ENCODE data around the gene DENND1B.
"Not testable (repeated sequence)": the region's sequence is repeated elsewhere in the genome, so short reads cannot be mapped to it uniquely, and the experiment has no call there.

Gene DENND1B

GRCh38 chr1:197740992-197741391 is 34.3 kb downstream of the DENND1B start:
- DNase-seq, result no peak

GRCh38 chr1:197738927-197739326 is 36.4 kb downstream of the DENND1B start:
- DNase-seq, result no peak

GRCh38 chr1:197737916-197738315 is 37.4 kb downstream of the DENND1B start:
- DNase-seq, result no peak

DNA sequence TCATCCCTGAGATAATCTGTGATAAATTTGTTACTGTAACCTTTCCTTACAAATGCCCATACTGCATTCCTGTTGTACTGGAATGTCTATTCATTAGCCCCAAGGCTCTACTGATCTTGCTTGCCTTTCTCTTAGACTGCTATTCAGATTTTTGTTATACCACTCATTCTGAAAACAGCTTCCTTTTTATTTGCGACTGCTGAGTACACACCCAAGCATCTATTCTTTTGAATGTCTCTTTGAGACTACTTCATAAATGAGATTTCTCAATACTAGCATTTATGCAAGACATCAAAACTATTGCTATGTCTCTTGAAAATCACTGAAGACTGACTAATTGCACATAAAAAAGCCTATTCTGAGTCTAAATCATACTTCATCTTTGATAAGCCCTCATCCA is 38.6 kb downstream of the DENND1B start:
- DNase-seq, result no peak

GRCh38 chr1:197735461-197735860 is 39.8 kb downstream of the DENND1B start:
- no peak for DNase-seq

DNA sequence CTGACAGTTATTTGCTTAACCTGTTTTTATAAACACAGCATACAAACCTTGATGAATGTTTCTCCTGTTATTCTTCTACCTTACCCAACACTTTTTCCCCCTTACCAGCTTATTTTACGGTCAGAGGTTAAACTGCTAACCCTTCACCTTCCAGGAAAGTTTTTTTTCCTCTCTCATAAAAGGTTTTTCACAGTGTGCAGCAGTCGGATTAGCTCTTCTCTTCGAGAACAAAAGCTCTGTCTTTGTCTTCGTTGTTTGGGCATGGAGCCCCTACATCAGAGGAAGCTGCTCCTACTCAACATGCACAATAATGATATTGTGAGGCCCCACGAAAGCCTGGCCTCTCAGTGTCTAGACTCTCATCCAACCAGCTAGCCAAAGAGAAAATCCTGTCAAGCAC is 42.0 kb downstream of the DENND1B start:
- DNase-seq, result no peak

- no peak for DNase-seq
Observed at GRCh38 chr1:197732187-197732586, 43.1 kb downstream of the DENND1B start.

- DNase-seq, result no peak
Observed at GRCh38 chr1:197731449-197731848, 43.8 kb downstream of the DENND1B start.

DNA sequence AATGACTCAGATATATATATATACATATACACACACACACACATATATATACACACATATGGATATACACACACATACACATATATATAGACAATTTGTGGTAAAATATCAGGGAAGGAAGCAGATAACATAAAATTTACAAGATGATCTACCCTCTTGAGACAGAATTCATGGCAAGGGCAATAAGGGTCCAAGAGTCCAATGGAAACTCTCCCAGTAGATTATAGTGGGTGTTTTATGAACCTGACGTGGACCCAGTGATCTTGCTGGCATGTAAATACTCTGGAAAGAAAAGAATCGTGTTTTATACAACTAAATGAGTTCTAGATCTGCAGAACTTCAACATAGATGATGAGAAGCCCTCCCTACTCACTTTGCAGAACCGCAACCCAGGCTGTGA is 49.3 kb downstream of the DENND1B start:
- no peak for DNase-seq

- no peak for DNase-seq
Observed at GRCh38 chr1:197725044-197725443, 50.2 kb downstream of the DENND1B start.

GRCh38 chr1:197715806-197716205 is 59.5 kb downstream of the DENND1B start:
- no peak for DNase-seq

DNA sequence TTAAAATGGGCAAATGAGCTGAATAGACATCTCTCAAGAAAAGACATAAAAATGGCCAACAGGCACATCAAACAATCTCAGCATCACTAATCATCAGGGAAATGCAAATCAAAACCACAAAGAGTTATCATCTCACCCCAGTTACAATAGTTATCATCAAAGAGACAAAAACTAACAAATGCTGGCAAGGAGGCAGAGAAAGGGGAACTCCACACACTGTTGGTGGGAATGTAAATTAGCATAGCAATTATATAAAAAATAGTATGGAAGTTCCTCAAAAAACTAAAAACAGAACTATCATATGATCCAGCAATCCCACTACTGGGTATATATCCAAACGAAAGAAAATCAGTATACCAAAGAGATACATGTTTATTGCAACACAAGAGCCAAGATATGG is 68.7 kb downstream of the DENND1B start:
- no peak for DNase-seq

DNA sequence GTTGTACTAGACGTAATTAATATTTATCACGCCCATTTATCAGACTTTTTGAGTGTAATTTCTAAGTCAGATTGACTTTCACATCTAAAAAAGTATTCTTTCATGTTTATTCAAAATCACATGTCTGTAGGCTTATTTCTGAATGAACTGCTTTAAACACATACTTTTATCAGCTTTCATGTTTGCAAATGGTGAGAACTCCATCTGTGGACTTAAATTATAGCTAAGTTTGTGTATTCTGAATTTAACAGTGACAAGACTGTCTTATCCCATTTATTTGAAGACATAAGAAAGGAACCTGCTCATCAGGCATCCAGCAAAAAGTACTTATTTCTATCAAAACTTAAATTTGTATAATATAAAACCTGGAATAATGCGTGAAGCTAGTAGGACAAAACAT is 69.3 kb downstream of the DENND1B start:
- DNase-seq, result no peak

DNA sequence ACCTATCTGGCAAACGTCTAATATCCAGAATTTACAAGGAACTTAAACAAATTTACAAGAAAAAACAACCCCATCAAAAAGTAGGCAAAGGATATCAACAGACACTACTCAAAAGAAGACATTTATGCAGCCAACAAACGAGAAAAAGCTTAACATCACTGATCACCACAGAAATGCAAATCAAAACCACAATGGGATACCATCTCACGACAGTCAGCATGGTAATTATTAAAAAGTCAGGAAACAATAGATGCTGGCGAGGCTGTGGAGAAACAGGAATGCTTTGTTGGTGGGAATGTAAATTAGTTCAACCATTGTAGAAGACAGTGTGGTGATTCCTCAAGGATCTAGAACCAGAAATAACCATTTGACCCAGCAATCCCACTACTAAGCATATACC is 74.6 kb downstream of the DENND1B start:
- DNase-seq, result not testable (repeated sequence)

- no peak for DNase-seq
Observed at GRCh38 chr1:197696372-197696771, 78.9 kb downstream of the DENND1B start.

GRCh38 chr1:197695961-197696360 is 79.3 kb downstream of the DENND1B start:
- no peak for DNase-seq

- no peak for DNase-seq
Observed at GRCh38 chr1:197692965-197693364, 82.3 kb downstream of the DENND1B start.

DNA sequence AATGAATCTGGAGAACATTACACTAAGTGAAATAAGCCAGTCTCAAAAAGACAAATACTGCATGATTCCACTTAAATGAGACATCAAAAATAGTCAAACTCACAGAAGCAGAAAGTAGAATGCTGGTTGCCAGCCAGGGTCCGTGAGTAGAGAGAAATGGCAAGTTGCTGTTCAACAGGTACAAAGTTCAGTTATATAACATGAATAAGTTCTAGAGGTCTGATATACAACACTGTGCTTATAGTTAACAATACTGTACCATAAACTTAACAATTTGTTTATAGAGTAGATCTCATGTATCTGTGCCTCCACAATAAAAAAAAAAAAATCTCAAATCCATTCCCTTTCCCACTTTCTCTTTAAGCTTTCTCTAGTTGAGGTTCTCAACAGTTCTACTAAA is 83.5 kb downstream of the DENND1B start:
- DNase-seq, result no peak

- DNase-seq, result no peak
Observed at GRCh38 chr1:197690074-197690473, 85.2 kb downstream of the DENND1B start.

- DNase-seq, result no peak
Observed at GRCh38 chr1:197688233-197688632, 87.0 kb downstream of the DENND1B start.

DNA sequence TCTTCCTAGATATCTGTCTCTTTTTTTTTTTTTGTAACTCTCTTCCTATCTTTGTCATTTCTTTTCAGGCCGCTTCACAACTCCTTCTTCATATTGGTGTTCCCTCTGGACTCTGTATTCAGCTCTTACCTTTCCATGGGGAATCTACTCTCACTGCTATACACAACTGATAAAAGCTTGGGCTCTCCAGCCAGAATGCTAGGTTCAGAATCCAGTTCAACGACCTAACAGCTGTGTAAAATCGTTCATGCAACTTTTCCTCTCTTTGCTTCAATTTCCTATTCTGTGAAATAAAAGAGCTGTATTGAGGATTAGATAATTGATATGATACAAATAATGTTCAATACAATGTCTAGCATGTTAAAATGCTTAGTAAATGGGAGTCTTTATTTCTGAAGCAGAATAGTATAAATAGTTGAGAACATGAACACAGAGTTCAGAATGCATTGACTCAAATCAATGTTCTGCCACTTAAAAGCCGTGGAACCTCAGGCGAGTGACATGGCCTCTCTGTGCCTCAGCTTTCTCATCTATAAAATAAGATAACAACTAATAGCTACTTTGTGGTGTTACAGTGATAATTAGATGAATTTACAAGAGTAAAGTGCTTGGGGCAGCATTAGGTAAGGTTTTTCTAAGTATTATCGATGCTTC is 88.5 kb downstream of the DENND1B start:
- no peak for DNase-seq

DNA sequence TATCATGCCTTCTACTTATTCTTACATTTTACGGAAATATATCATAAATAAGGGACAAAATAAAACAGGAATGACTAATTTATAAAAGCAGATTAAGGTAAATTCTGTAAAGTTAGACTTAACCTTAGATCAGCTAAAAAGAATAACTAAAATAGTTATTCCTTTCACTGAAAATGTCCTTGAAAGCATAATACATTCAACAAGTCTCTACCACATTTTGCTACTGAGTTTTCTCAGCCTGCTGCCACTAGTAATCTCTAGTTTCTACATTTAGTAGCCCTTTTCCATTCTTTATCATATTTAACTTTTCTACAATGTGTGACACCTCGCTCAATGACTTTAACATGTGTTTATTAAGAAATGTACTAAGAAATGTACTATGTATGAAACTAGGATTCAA is 89.0 kb downstream of the DENND1B start:
- DNase-seq, result no peak

DNA sequence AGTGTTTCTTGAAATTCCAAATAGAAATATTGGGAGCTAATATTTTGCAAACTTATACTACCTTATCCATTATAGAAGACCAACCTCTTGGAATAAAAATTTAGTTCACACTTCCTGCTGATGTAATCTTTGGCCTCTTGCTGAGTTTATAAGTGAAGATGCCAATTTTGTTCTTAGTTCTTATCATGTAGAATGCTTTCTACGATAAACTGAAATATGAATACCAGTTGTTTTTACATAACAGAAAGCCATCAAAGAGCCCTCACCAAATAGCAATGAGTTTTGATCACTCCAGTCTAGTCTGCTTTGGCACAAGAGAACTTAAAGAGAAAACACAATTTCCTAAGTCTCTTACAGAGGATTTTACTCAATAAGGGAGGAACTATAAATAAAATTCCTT is 89.5 kb downstream of the DENND1B start:
- DNase-seq, result no peak

DNA sequence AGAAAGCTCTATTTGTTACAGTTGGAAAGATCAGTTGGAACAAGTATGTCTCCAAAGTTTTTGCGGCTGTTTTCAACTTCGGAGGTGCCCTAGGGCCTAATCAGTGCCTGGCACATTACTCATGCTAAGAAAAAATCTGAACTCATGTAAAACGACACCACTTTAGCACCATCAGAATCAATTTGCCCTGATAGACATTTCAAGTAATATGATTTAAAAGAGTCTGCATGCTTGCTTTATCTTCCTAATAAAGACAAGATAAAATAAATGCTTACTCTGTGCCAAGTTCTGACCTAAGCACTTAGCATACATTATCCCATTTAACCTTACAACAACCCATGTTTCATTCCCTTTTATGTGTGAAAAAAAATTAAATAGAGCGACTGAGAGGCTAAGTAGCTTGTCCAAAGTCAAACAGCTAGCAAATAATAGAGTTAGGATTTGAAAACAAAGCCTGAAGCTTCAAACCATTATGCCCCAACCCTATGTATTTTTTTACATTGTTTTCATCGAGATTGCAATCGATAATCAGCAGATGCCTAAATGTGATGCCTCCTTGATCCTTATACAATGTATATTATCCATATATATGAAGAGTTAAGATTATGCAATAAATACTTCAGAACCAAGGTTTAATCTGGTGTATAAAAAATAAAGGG is 91.3 kb downstream of the DENND1B start:
- DNase-seq, result no peak

GRCh38 chr1:197683280-197683679 is 92.0 kb downstream of the DENND1B start:
- DNase-seq, result no peak
